ENCODE results near the gene CCDC167.

- no peak for TF ChIP-seq CTCF (IDR thresholded peaks at IDR 0.05)
- TF ChIP-seq POLR2A (IDR thresholded peaks at IDR 0.05), result no peak
Measured at GRCh38 chr6:37540390-37540789, 40.7 kb upstream of the CCDC167 start.

Data from esophagus squamous epithelium (tissue), 4 donors.